ENCODE data around the gene GLIPR1L1.

Gene GLIPR1L1

DNA sequence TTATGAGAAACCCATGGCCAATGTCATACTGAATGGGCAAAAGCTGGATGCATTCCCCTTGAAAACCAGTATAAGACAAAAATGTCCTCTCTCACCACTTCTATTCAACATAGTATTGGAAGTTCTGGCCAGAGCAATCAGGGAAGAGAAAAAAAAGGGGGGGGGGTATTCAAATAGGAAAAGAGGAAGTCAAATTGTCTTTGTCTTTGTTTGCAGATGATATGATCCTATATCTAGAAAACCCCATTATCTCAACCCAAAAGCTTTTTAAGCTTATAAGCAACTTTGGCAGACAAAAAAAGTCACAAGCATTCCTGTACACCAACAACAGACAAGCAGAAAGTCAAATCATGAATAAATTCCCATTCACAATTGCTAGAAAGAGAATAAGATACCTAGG, 19.5 kb downstream of the GLIPR1L1 start:
- no peak for DNase-seq

DNA sequence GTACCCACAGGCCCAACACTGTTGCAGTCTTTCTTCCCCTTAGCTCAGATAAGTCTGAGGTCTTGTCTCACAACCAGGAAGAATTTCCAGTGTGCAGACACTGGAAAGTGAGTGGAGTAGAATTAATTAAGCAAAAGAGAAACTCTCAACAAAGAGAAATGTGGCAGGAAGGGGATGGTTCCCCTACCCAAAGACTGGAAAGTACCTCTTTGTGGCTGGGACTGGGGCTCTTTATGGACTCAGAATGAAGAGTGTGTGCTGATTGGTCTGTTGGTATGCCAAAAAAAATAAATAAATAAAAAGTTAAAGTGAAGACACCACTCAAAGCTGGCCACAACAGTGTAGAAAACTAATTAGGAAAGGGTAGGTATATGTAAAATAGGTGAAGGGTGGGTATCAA, 26.4 kb downstream of the GLIPR1L1 start:
- DNase-seq, result no peak

GRCh38 chr12:75361408-75361807, 26.9 kb downstream of the GLIPR1L1 start:
- DNase-seq, result no peak

- DNase-seq, result no peak
Measured at GRCh38 chr12:75364919-75365318, 30.4 kb downstream of the GLIPR1L1 start.

- DNase-seq, result no peak
Measured at GRCh38 chr12:75366629-75367028, 32.2 kb downstream of the GLIPR1L1 start.

DNA sequence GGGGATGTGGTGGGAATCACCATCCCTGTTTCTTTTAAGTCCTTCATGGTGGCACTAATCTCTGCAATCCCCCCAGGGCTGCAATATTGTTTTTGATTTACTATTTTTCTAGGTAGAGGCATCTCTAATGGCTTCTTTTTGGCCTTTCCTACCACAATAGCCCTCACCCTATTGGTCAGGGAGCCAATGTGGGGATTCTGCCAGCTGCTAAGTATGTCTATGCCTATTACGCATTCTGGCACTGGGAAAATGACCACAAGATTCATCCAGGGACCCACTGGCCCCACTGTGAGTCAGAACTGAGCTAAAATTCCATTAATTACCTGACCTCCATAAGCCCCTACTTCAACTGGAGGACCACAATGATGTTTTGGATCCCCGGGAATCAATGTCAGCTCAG, 40.5 kb downstream of the GLIPR1L1 start:
- no peak for DNase-seq

DNA sequence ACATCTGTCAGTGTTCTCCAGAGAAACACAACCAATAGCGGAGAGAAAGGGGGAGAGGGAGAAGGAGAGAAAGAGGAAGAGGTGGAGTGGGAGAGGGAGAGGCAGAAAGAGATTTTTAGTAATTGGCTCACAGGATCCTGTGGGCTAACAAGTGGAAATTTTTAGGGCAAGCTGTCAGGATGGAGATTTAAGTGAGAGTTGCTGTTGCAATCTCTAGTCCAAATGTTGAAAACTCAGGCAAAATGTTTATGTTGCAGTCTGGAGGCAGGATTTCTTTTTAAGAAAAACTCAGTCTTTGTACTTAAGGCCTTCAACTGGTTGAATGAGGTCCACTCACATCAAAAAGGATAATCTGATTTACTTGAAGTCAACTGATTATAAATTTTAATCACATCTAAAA, 43.9 kb downstream of the GLIPR1L1 start:
- no peak for DNase-seq

- peak in 1 of 2 experiments; percentile 14 for DNase-seq
Measured at GRCh38 chr12:75389061-75389460, 54.6 kb downstream of the GLIPR1L1 start.

- no peak for DNase-seq
Measured at GRCh38 chr12:75389706-75390105, 55.2 kb downstream of the GLIPR1L1 start.

GRCh38 chr12:75390156-75390898, 55.9 kb downstream of the GLIPR1L1 start:
- no peak for DNase-seq

DNA sequence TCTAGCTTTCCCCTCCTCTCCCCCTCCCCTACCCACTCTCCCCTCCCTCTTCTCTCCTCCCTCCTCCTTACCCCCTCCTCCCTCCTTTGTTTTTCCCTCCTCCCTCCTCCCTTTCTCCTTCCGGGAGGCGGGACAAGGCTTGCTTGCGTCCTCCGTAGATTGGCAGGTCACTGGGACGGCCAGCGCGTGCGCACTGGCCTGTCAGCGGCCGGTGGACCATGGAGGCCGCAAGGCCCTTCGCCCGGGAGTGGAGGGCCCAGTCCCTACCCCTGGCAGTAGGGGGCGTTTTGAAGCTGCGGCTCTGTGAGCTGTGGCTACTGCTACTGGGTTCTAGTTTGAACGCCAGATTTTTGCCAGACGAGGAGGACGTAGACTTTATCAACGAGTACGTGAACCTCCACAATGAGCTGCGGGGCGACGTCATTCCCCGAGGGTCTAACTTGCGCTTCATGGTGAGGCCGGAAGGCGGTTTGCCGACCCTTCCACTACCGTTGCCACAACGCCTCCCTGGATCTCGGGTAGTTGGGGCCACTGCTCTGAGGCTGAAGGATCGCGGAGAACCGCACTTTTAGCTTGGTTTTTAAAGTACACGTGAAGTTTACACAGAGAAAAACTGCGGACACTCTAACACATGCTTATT, 56.5 kb downstream of the GLIPR1L1 start, which contains the start of gene GLIPR1L2:
TSS of gene GLIPR1L2 (plus strand) at position 191 of the 640 bp plus-strand sequence. CDS start at position 219, 28 bp downstream.
- peak; percentile 91 to 93 for DNase-seq

DNA sequence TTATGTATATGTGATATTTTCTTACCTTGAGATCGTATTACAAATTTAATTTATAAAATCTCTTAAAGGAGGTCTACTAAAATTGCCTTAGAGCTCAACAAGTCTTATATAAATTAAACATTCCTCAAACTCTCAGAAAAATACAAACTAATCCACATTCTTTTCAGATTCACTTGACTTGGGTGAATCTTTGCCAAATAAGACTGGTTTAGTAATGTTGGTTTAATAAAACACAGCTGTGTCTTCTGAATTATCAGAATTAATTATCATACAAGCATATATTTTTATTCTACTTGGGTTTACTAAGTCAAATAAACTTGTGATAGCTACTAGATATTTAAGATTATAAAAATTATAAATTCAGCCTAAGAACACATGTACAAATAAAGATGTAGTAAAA, 69.8 kb downstream of the GLIPR1L1 start:
- DNase-seq, result no peak

DNA sequence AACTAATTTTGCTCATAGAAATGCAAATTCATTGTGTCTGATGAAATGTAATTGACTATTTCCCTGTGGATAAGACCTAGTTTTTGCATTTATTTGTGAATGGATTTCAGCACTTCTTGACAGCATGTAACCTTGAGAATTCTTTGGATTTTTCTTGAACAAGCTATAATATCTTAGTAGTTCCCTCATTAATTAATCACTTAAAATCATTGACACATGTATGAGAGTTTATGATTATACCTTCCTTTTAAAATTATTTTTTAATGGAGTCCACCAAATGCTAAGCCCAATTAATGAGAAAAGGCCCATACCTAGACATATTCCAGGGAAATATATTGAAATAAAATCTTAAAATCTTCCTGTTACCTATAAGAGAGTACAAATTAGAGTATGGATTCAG, 73.2 kb downstream of the GLIPR1L1 start:
- no peak for DNase-seq

- no peak for DNase-seq
Measured at GRCh38 chr12:75409830-75410229, 75.4 kb downstream of the GLIPR1L1 start.

DNA sequence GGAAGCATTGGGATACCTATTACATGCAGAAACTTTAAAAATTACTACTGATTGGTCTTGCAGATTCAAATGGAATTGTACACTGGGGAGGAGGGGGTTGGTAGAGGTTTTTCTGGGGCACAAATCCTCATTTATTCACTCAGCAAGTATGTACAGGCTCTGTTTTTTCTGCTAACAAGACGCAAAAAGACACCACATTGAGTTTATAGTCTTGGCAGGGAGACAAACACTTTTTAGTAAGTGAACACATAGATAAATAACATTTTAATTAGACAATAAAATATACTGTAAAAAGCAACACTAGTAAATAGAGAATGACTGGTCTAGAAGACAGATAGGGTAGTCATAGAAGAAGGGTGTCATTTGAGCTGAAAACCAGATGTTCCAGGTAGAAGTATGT, 80.2 kb downstream of the GLIPR1L1 start:
- DNase-seq, result no peak

GRCh38 chr12:75419841-75420240, 85.4 kb downstream of the GLIPR1L1 start:
- no peak for DNase-seq

All from NCI-H1930 (cell line).